SU-DHL-6 (cell line): Measurements from ENCODE around the gene PAH.

Experiments used
- H2AFZ ChIP-seq: fragments of 200-600 bp; sonication (generic); 2 replicates; pipeline ENCODE4 v1.6.1; 2014; ENCODE audit warnings: low read depth, mild to moderate bottlenecking, moderate library complexity, mixed read lengths, antibody characterized with exemption, low read length; ENCODE audit not compliant: severe bottlenecking
- H3F3A ChIP-seq: fragments of 200-600 bp; shearing (Covaris generic); 2 replicates; pipeline ENCODE4 v1.6.0; 2016; ENCODE audit warnings: antibody characterized with exemption, mild to moderate bottlenecking; ENCODE audit not compliant: insufficient read depth
- H3K27ac ChIP-seq: fragments of 200-600 bp; sonication (generic); 2 replicates; pipeline ENCODE4 v1.5.1; 2016; ENCODE audit warnings: low read depth, mild to moderate bottlenecking, low read length, moderate library complexity, mixed read lengths
- H3K27me3 ChIP-seq: fragments of 200-600 bp; sonication (generic), shearing (Covaris generic); 2 replicates; pipeline ENCODE4 v1.6.0; 2014; ENCODE audit warnings: mild to moderate bottlenecking, low read length
- H3K36me3 ChIP-seq: fragments of 200-600 bp; sonication (generic); 2 replicates; pipeline ENCODE4 v1.6.1; 2014; ENCODE audit warnings: mild to moderate bottlenecking, low read length, mixed read lengths
- H3K4me2 ChIP-seq: fragments of 300-600, 200-600 bp; shearing (Covaris generic), sonication (generic); 2 replicates; pipeline ENCODE4 v1.6.0; 2014; ENCODE audit warnings: low read length, low read depth, mild to moderate bottlenecking; ENCODE audit not compliant: poor library complexity, severe bottlenecking
- H3K4me3 ChIP-seq: fragments of 200-600 bp; sonication (generic); 2 replicates; pipeline ENCODE4 v1.5.1; 2014; ENCODE audit warnings: antibody characterized with exemption, low read length, mild to moderate bottlenecking, mixed read lengths; ENCODE audit not compliant: insufficient read depth, poor library complexity, severe bottlenecking
- H3K79me2 ChIP-seq: fragments of 200-600 bp; sonication (generic); 2 replicates; pipeline ENCODE4 v1.6.1; 2014; ENCODE audit warnings: mild to moderate bottlenecking, low read length, moderate library complexity; ENCODE audit not compliant: insufficient read depth
- H3K9ac ChIP-seq: fragments of 200-600 bp; sonication (generic); 2 replicates; pipeline ENCODE4 v1.7.0; 2014; ENCODE audit warnings: mild to moderate bottlenecking, low read length
- H3K9me2 ChIP-seq: fragments of 200-600 bp; sonication (generic); replicated peaks from 2 replicates; pipeline ENCODE4 v1.6.1; 2014; ENCODE audit warnings: low read length; ENCODE audit not compliant: insufficient read depth
- H3K9me3 ChIP-seq: fragments of 200-600 bp; sonication (generic); 2 replicates; pipeline ENCODE4 v1.6.1; 2014; ENCODE audit warnings: low read length, mixed read lengths; ENCODE audit not compliant: insufficient read depth
- H4K20me1 ChIP-seq: fragments of 200-600 bp; sonication (generic); 2 replicates; pipeline ENCODE4 v1.6.1; 2014; ENCODE audit warnings: low read depth, mild to moderate bottlenecking, antibody characterized with exemption, low read length, moderate library complexity, mixed read lengths
- CTCF ChIP-seq: fragments of 200-600 bp; sonication (generic); IDR thresholded peaks from one replicate; pipeline ENCODE4 v1.5.1; 2017; ENCODE audit warnings: antibody characterized with exemption, mild to moderate bottlenecking, low read length, moderate library complexity; ENCODE audit not compliant: insufficient read depth, poor library complexity, severe bottlenecking
- EZH2phosphoT487 ChIP-seq: fragments of 200-600 bp; sonication (generic), shearing (Covaris generic); conservative IDR thresholded peaks from 2 replicates; pipeline ENCODE4 v1.6.1; 2018; ENCODE audit warnings: mild to moderate bottlenecking, antibody characterized with exemption, low read length, moderate library complexity, mixed read lengths

PAH gene

GRCh38 chr12:102880783-102881182 is 36.3 kb downstream of the PAH start:
- no peaks in the 10 kb centered on the region for H3K36me3 ChIP-seq
- no peaks in the 10 kb centered on the region for H3K27me3 ChIP-seq
- no peak overlapping the region for H3K9ac ChIP-seq
- no peaks in the 10 kb centered on the region for H3K9me2 ChIP-seq
- no peaks in the 10 kb centered on the region for H4K20me1 ChIP-seq
- H3K9me3 ChIP-seq: no peaks in the 10 kb centered on the region
- no peak for TF ChIP-seq EZH2phosphoT487
- TF ChIP-seq CTCF: no peak
- H3K79me2 ChIP-seq: no peaks in the 10 kb centered on the region
- H2AFZ ChIP-seq: no peak overlapping the region
- no peaks in the 10 kb centered on the region for H3F3A ChIP-seq
- H3K27ac ChIP-seq: no peak overlapping the region
- no peak overlapping the region for H3K4me2 ChIP-seq
- H3K4me3 ChIP-seq: no peak overlapping the region

GRCh38 chr12:102879144-102879763 is 37.8 kb downstream of the PAH start:
- Histone ChIP-seq H3K36me3 (no peaks in the 10 kb centered on the region), H3K9me2 (no peaks in the 10 kb centered on the region), H2AFZ (no peak overlapping the region), H3K27me3 (no peaks in the 10 kb centered on the region), H3K79me2 (no peaks in the 10 kb centered on the region), H3K4me3 (no peak overlapping the region), H4K20me1 (no peaks in the 10 kb centered on the region), H3K4me2 (no peak overlapping the region), H3F3A (no peaks in the 10 kb centered on the region), H3K27ac (no peak overlapping the region), H3K9ac (no peak overlapping the region), H3K9me3 (no peaks in the 10 kb centered on the region)
- TF ChIP-seq EZH2phosphoT487 (no peak), CTCF (no peak)

DNA sequence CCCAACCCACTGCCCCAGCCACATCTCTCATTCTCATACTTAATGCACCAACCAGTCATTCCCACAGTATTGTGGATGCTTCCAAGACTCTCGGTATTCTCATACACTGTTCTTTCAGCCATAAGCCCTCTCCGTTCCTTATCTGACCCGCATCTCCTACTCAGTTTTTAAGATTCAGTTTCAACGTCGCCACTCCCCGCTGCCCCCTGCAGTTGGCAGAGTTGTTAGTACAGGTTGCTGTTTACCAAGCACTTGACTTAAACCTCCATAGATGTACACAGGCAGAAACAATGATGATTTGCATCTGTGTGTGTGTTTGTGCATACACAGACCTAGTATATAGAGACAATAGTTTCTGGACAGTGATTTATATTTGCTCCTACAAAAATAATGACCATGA is 40.2 kb downstream of the PAH start:
- Histone ChIP-seq H3K9ac (no peak overlapping the region), H3K27me3 (no peaks in the 10 kb centered on the region), H3K9me2 (no peaks in the 10 kb centered on the region), H3K36me3 (no peaks in the 10 kb centered on the region), H3K4me2 (no peak overlapping the region), H3K9me3 (no peaks in the 10 kb centered on the region), H3F3A (no peaks in the 10 kb centered on the region), H2AFZ (no peak overlapping the region), H4K20me1 (no peaks in the 10 kb centered on the region), H3K4me3 (no peak overlapping the region), H3K27ac (no peak overlapping the region), H3K79me2 (no peaks in the 10 kb centered on the region)
- no peak for TF ChIP-seq CTCF
- TF ChIP-seq EZH2phosphoT487: no peak
